Breast epithelium (tissue), 4 donors: ENCODE results near the gene NXPH4. TPM values are rescaled to one million over a fixed set of nuclear protein-coding genes. Genes with fewer than 3 reads are reported as not detected.
A peak's percentile ranks its signal among the peaks of the same experiment; 100 is the strongest.

Experiments
- DNase-seq, 2 donors: peaks; one replicate each; pipeline ENCODE4 v3.0.0-alpha.2; 2019; ENCODE audit warnings: low spot score in 2 of 2
- H3K27ac ChIP-seq, 2 donors: fragments of 200-600 bp; sonication (generic) in 1 of 2; one replicate each; pipeline ENCODE4 v1.5.1; 2016 to 2019; ENCODE audit warnings: mild to moderate bottlenecking in 1 of 2
- H3K27me3 ChIP-seq, 2 donors: fragments of 200-600 bp; sonication (generic) in 1 of 2; one replicate each; pipeline versions ENCODE4 v1.5.1 to v1.6.0; 2017 to 2019; ENCODE audit warnings: control low read depth in 1 of 2, mild to moderate bottlenecking in 1 of 2
- H3K36me3 ChIP-seq: fragments of 200-600 bp; one replicate; pipeline ENCODE4 v1.5.1; 2019
- H3K4me1 ChIP-seq, 2 donors: fragments of 200-600 bp; sonication (generic); one replicate each; pipeline ENCODE4 v1.5.1; 2016 to 2019; ENCODE audit warnings: control low read depth in 1 of 2
- H3K4me3 ChIP-seq, 3 donors: fragments of 200-600 bp; sonication (generic); 1 replicate in 2 of 3; 2 replicates in 1 of 3; pipeline ENCODE4 v1.5.1; 2016 to 2019; ENCODE audit warnings: mild to moderate bottlenecking in 3 of 3, moderate library complexity in 2 of 3
- H3K9me3 ChIP-seq, 2 donors: fragments of 200-600 bp; sonication (generic) in 1 of 2; one replicate each; pipeline ENCODE4 v1.5.1; 2016 to 2019; ENCODE audit warnings: control low read depth in 1 of 2
- CTCF ChIP-seq, 3 donors: fragments of 450-650 bp; IDR thresholded peaks; one replicate each; pipeline ENCODE4 v1.5.1; 2016 to 2017; ENCODE audit warnings: antibody characterized with exemption in 3 of 3, mild to moderate bottlenecking in 3 of 3, moderate library complexity in 3 of 3
- POLR2A ChIP-seq: fragments of 450-650 bp; IDR thresholded peaks from one replicate; pipeline ENCODE4 v1.6.1; 2016; ENCODE audit warnings: antibody characterized with exemption, mild to moderate bottlenecking, moderate library complexity
- POLR2AphosphoS5 ChIP-seq, 3 donors: sonication (generic); formaldehyde crosslinking; IDR thresholded peaks; one replicate each; pipeline ENCODE4 v1.6.1; 2017; ENCODE audit warnings: antibody characterized with exemption in 3 of 3
- intact Hi-C: fragments of 100-400 bp; cut with DNase I; formaldehyde crosslinking; loops from one replicate; pipeline ENCODE4 v1.15.1; 2023; ENCODE audit warnings: low total_unique reads
- total RNA-seq, 3 donors: library from RNA; depleted of rRNA; stranded (reverse); fragments of >200 nt; gene quantifications; one replicate each; pipeline ENCODE4 v1.1.0, GENCODE V29; 2016

The NXPH4 gene
- total RNA-seq, 3 donors from 2014 or later, result 0.33 TPM; not detected in 2

GRCh38 chr12:57170408-57170807, 46.2 kb upstream of the NXPH4 start:
- H3K36me3 ChIP-seq, result no peaks in the 10 kb centered on the region
- no peaks in the 10 kb centered on the region for H3K4me1 ChIP-seq
- TF ChIP-seq POLR2A (no peak), POLR2AphosphoS5 (IDR thresholded peaks at IDR 0.05) (no peak), CTCF (IDR thresholded peaks at IDR 0.05) (no peak)
- H3K4me3 ChIP-seq, result no peak overlapping the region
- no peak for DNase-seq
- H3K27ac ChIP-seq, result no peak overlapping the region
- H3K9me3 ChIP-seq, result no peaks in the 10 kb centered on the region
- intact Hi-C loops, result no loop called here
- H3K27me3 ChIP-seq, result no peaks in the 10 kb centered on the region

GRCh38 chr12:57170927-57171326, 45.7 kb upstream of the NXPH4 start:
- no peaks in the 10 kb centered on the region for H3K9me3 ChIP-seq
- no peaks in the 10 kb centered on the region for H3K27me3 ChIP-seq
- H3K4me1 ChIP-seq, result no peaks in the 10 kb centered on the region
- H3K36me3 ChIP-seq, result no peaks in the 10 kb centered on the region
- TF ChIP-seq CTCF (IDR thresholded peaks at IDR 0.05) (no peak), POLR2A (no peak), POLR2AphosphoS5 (IDR thresholded peaks at IDR 0.05) (no peak)
- peak overlapping the region in 1 of 2 donors; percentile 9 for H3K27ac ChIP-seq
- no peak for DNase-seq
- H3K4me3 ChIP-seq, result no peak overlapping the region
- intact Hi-C loops, result no loop called here

GRCh38 chr12:57171668-57172067, 44.9 kb upstream of the NXPH4 start:
- H3K27ac ChIP-seq, result peak overlapping the region in 1 of 2 donors; percentile 9
- H3K9me3 ChIP-seq, result no peaks in the 10 kb centered on the region
- no peak for TF ChIP-seq POLR2A
- no peak for TF ChIP-seq POLR2AphosphoS5 (IDR thresholded peaks at IDR 0.05)
- TF ChIP-seq CTCF (IDR thresholded peaks at IDR 0.05), result no peak
- intact Hi-C loops, result no loop called here
- H3K27me3 ChIP-seq, result no peaks in the 10 kb centered on the region
- DNase-seq, result no peak
- H3K4me3 ChIP-seq, result no peak overlapping the region
- no peaks in the 10 kb centered on the region for H3K36me3 ChIP-seq
- no peaks in the 10 kb centered on the region for H3K4me1 ChIP-seq

- TF ChIP-seq POLR2AphosphoS5 (IDR thresholded peaks at IDR 0.05) (no peak), POLR2A (no peak), CTCF (IDR thresholded peaks at IDR 0.05) (peak in 2 of 3 donors; percentile 23 to 30)
- H3K9me3 ChIP-seq, result no peaks in the 10 kb centered on the region
- H3K36me3 ChIP-seq, result no peaks in the 10 kb centered on the region
- no peaks in the 10 kb centered on the region for H3K27me3 ChIP-seq
- H3K4me1 ChIP-seq, result no peaks in the 10 kb centered on the region
- DNase-seq, result no peak
- intact Hi-C loops, result no loop called here
- peak overlapping the region in 1 of 2 donors; percentile 38 for H3K27ac ChIP-seq
- H3K4me3 ChIP-seq, result no peak overlapping the region
Observed at GRCh38 chr12:57173089-57173488, 43.5 kb upstream of the NXPH4 start.

- H3K36me3 ChIP-seq, result no peaks in the 10 kb centered on the region
Observed at GRCh38 chr12:57173683-57174082, 42.9 kb upstream of the NXPH4 start.

More at GRCh38 chr12:57173683-57174082, 42.9 kb upstream of the NXPH4 start:
- Histone ChIP-seq H3K4me1 (no peaks in the 10 kb centered on the region), H3K27me3 (no peaks in the 10 kb centered on the region), H3K9me3 (no peaks in the 10 kb centered on the region), H3K27ac (peak overlapping the region in 1 of 2 donors; percentile 74), H3K4me3 (no peak overlapping the region)
- TF ChIP-seq POLR2A (no peak), CTCF (IDR thresholded peaks at IDR 0.05) (no peak), POLR2AphosphoS5 (IDR thresholded peaks at IDR 0.05) (no peak)
- DNase-seq, result no peak
- intact Hi-C loops, result no loop called here
